Fibroblast of skin of back (primary cell): ENCODE measurements around the gene PIK3R2.

Experiments used
- DNase-seq: peaks from one replicate; pipeline ENCODE4 v3.0.0-alpha.2; 2013

Gene PIK3R2

GRCh38 chr19:18126097-18126496, 26.9 kb upstream of the PIK3R2 start:
- DNase-seq, result no peak

- no peak for DNase-seq
Measured at GRCh38 chr19:18128044-18128443, 24.9 kb upstream of the PIK3R2 start.

- DNase-seq, result no peak
Measured at GRCh38 chr19:18128805-18129204, 24.2 kb upstream of the PIK3R2 start.

GRCh38 chr19:18130523-18131242, 22.3 kb upstream of the PIK3R2 start:
- no peak for DNase-seq

GRCh38 chr19:18131841-18132596, 20.9 kb upstream of the PIK3R2 start:
- DNase-seq, result no peak

- no peak for DNase-seq
Measured at GRCh38 chr19:18135712-18136584, 17.0 kb upstream of the PIK3R2 start.

GRCh38 chr19:18137242-18137641, 15.7 kb upstream of the PIK3R2 start:
- no peak for DNase-seq

GRCh38 chr19:18137657-18138339, 15.2 kb upstream of the PIK3R2 start:
- no peak for DNase-seq

- no peak for DNase-seq
Measured at GRCh38 chr19:18140473-18140872, 12.5 kb upstream of the PIK3R2 start.

- no peak for DNase-seq
Measured at GRCh38 chr19:18141031-18141430, 11.9 kb upstream of the PIK3R2 start.

- DNase-seq, result no peak
Measured at GRCh38 chr19:18143902-18144301, 9.1 kb upstream of the PIK3R2 start.

GRCh38 chr19:18144361-18144760, 8.6 kb upstream of the PIK3R2 start:
- no peak for DNase-seq

- no peak for DNase-seq
Measured at GRCh38 chr19:18144906-18145305, 8.1 kb upstream of the PIK3R2 start.

- no peak for DNase-seq
Measured at GRCh38 chr19:18145391-18145999, 7.5 kb upstream of the PIK3R2 start.

- DNase-seq, result no peak
Measured at GRCh38 chr19:18147396-18147795, 5.6 kb upstream of the PIK3R2 start.

- no peak for DNase-seq
Measured at GRCh38 chr19:18149596-18149975, 3.4 kb upstream of the PIK3R2 start.

- DNase-seq, result no peak
Measured at GRCh38 chr19:18150776-18151624, 2.0 kb upstream of the PIK3R2 start.

GRCh38 chr19:18152442-18152816, 534 bp upstream of the PIK3R2 start:
- peak; percentile 97 for DNase-seq

- no peak for DNase-seq
Measured at GRCh38 chr19:18153556-18154134, 682 bp downstream of the PIK3R2 start.
